ENCODE results near the gene CA10.

- TF ChIP-seq CTCF (IDR thresholded peaks at IDR 0.05) (no peak), POLR2A (IDR thresholded peaks at IDR 0.05) (no peak)
Measured at GRCh38 chr17:51794466-51794865, 364.0 kb downstream of the CA10 start.

All from gastroesophageal sphincter (tissue), 3 donors.